K562 (cell line): Measurements from ENCODE around the gene DIP2C. TPM values are rescaled to one million over a fixed set of nuclear protein-coding genes. Genes with fewer than 3 reads are reported as not detected.

Source experiments
- ATAC-seq: fragments of 200-7000 bp; cut with Tn5 transposase; 3 replicates; pipeline ENCODE4 v1.9.1; 2020; ENCODE audit warnings: moderate library complexity
- BruUV-seq: library from RNA; stranded (reverse); fragments of 400-500 nt; replicated peaks from 2 replicates; lab custom pipeline; 2021; lab: Mats Ljungman, UMichigan
- CTCF ChIA-PET: fragments of 300-600 bp; formaldehyde crosslinking; extraction: SDS; loops from one replicate; lab custom pipeline; 2021; ENCODE audit warnings: low intra/inter-chr PET ratio; lab: Yijun Ruan, JAX
- POLR2A ChIA-PET: fragments of 300-600, 350-650 bp; sonication (Branson Sonifier 250); formaldehyde crosslinking; extraction: SDS; loops from one replicate; lab custom pipeline; 2021; ENCODE audit warnings: antibody characterized with exemption, inconsistent platforms; lab: Yijun Ruan, JAX
- DNase-seq, 4 experiments: peaks; one replicate each; pipeline versions ENCODE4 v3.0.0 to v3.0.0-alpha.2; 2011 to 2018; ENCODE audit warnings: low spot score in 3 of 4, mixed read lengths in 3 of 4; ENCODE audit errors: extremely low read depth in 1 of 4
- FAIRE-seq: peaks from 2 replicates; lab custom pipeline; 2011; peaks lifted over from hg19 to GRCh38; lab: Jason Lieb, UNC
- H2AFZ ChIP-seq: 2 replicates; pipeline ENCODE4 v1.6.0; 2011; ENCODE audit warnings: low read depth, low read length, control low read depth, inconsistent platforms
- H3K27ac ChIP-seq: fragments of 200-600 bp; 3 replicates; pipeline ENCODE4 v1.8.0; 2011; ENCODE audit warnings: low read depth, mild to moderate bottlenecking, control low read depth, inconsistent platforms, low read length, moderate library complexity, mixed read lengths; ENCODE audit errors: extremely low read depth
- H3K27me3 ChIP-seq, 2 experiments: fragments of 300-600 bp in 1 of 2; 2 replicates in 1 of 2; 3 replicates in 1 of 2; pipeline versions ENCODE4 v1.6.0 to v1.8.0; 2011; ENCODE audit warnings: inconsistent platforms in 2 of 2, low read length in 2 of 2, mild to moderate bottlenecking in 1 of 2, mixed read lengths in 1 of 2, moderate library complexity in 1 of 2; ENCODE audit not compliant: control insufficient read depth in 2 of 2, insufficient read depth in 2 of 2
- H3K36me3 ChIP-seq: fragments of 300-600 bp; 3 replicates; pipeline ENCODE4 v1.8.0; 2011; ENCODE audit warnings: mild to moderate bottlenecking, low read length, inconsistent platforms; ENCODE audit not compliant: control insufficient read depth, insufficient read depth
- H3K4me1 ChIP-seq, 2 experiments: fragments of 200-600 bp in 1 of 2; replicated peaks in 1 of 2; 2 replicates in 1 of 2; 3 replicates in 1 of 2; pipeline versions ENCODE4 v1.5.1 to v1.8.0; 2011; ENCODE audit warnings: inconsistent platforms in 2 of 2, low read length in 2 of 2, mild to moderate bottlenecking in 1 of 2, mixed read lengths in 1 of 2, moderate library complexity in 1 of 2; ENCODE audit not compliant: control insufficient read depth in 2 of 2, insufficient read depth in 2 of 2
- H3K4me2 ChIP-seq: 2 replicates; pipeline ENCODE4 v1.6.1; 2011; ENCODE audit warnings: low read length, control low read depth, inconsistent platforms, mixed read lengths; ENCODE audit not compliant: insufficient read depth
- H3K4me3 ChIP-seq: fragments of 200-600 bp; sonication (generic), shearing (Covaris generic); 2 replicates; pipeline ENCODE4 v1.5.1; 2016; ENCODE audit warnings: control low read depth, inconsistent platforms
- H3K79me2 ChIP-seq: fragments of 200-600 bp; 3 replicates; pipeline ENCODE4 v1.8.0; 2011; ENCODE audit warnings: low read length, inconsistent platforms; ENCODE audit not compliant: control insufficient read depth, insufficient read depth
- H3K9ac ChIP-seq, 2 experiments: 2 replicates each; pipeline versions ENCODE4 v1.6.0 to v1.6.1; 2011; ENCODE audit warnings: low read depth in 2 of 2, low read length in 2 of 2, control low read depth in 1 of 2, inconsistent platforms in 1 of 2, mild to moderate bottlenecking in 1 of 2, mixed read lengths in 1 of 2; ENCODE audit not compliant: insufficient read depth in 1 of 2
- H3K9me1 ChIP-seq: one replicate; pipeline ENCODE4 v1.6.0; 2011; ENCODE audit warnings: inconsistent platforms, mild to moderate bottlenecking, low read length, moderate library complexity; ENCODE audit not compliant: control insufficient read depth, insufficient read depth
- H3K9me3 ChIP-seq: replicated peaks from 2 replicates; pipeline ENCODE4 v1.5.1; 2011; ENCODE audit warnings: low read depth, low read length, inconsistent platforms; ENCODE audit not compliant: control insufficient read depth, insufficient read depth
- H4K20me1 ChIP-seq: replicated peaks from 2 replicates; pipeline ENCODE4 v1.6.1; 2011; ENCODE audit warnings: low read length, inconsistent platforms, mixed read lengths; ENCODE audit not compliant: control insufficient read depth, insufficient read depth
- BRF1 ChIP-seq: IDR thresholded peaks from 3 replicates; pipeline ENCODE4 v1.6.1; 2011; ENCODE audit warnings: borderline replicate concordance, mild to moderate bottlenecking; ENCODE audit not compliant: insufficient read length; ENCODE audit errors: extremely low read depth
- COPS2 ChIP-seq: fragments of 450-650 bp; conservative IDR thresholded peaks from 2 replicates; pipeline ENCODE4 v1.6.1; 2016; ENCODE audit warnings: mild to moderate bottlenecking, moderate library complexity
- CREB3 ChIP-seq: fragments of 450-650 bp; conservative IDR thresholded peaks from 2 replicates; pipeline ENCODE4 v1.6.1; 2016; ENCODE audit warnings: missing genetic modification characterization, low read depth, mild to moderate bottlenecking, missing compliant biosample characterization, moderate library complexity
- CREBBP ChIP-seq: IDR thresholded peaks from one replicate; pipeline ENCODE4 v1.6.1; 2012; ENCODE audit warnings: low read depth, mild to moderate bottlenecking, control low read depth, inconsistent platforms, low read length
- GABPA ChIP-seq: fragments of 200-800 bp; sonication (Bioruptor generic); conservative IDR thresholded peaks from 2 replicates; pipeline ENCODE4 v1.6.1; 2016; ENCODE audit warnings: low read depth, missing genetic modification characterization, missing compliant biosample characterization
- GTF2E2 ChIP-seq: fragments of 200-800 bp; sonication (Bioruptor generic); IDR thresholded peaks from 2 replicates; pipeline ENCODE4 v1.6.1; 2016; ENCODE audit warnings: missing genetic modification characterization, missing compliant biosample characterization
- HOMEZ ChIP-seq: fragments of 250-450 bp; sonication (Bioruptor Pico); IDR thresholded peaks from 2 replicates; pipeline ENCODE4 v1.4.0; 2020; ENCODE audit warnings: mild to moderate bottlenecking, moderate library complexity
- KHSRP ChIP-seq: fragments of 450-650 bp; IDR thresholded peaks from 2 replicates; pipeline ENCODE4 v1.6.1; 2017
- MCM3 ChIP-seq: fragments of 450-650 bp; IDR thresholded peaks from 2 replicates; pipeline ENCODE4 v1.6.1; 2016
- MCM5 ChIP-seq: fragments of 450-650 bp; IDR thresholded peaks from 2 replicates; pipeline ENCODE4 v1.6.1; 2016; ENCODE audit warnings: low read depth
- MITF ChIP-seq: IDR thresholded peaks from 2 replicates; pipeline ENCODE4 v1.6.1; 2014; ENCODE audit warnings: antibody characterized with exemption
- MYNN ChIP-seq, 2 experiments: sonication (generic); formaldehyde crosslinking in 1 of 2; IDR thresholded peaks; 2 replicates each; pipeline versions ENCODE4 v1.5.0 to v1.6.1; 2016 to 2020; ENCODE audit warnings: antibody characterized with exemption in 1 of 2, missing genetic modification reagents in 1 of 2
- NCOA4 ChIP-seq: fragments of 450-650 bp; IDR thresholded peaks from 2 replicates; pipeline ENCODE4 v1.6.1; 2018; ENCODE audit warnings: mild to moderate bottlenecking; ENCODE audit not compliant: partially characterized antibody
- PREB ChIP-seq: sonication (generic); formaldehyde crosslinking; IDR thresholded peaks from 2 replicates; pipeline ENCODE4 v1.8.1; 2023; ENCODE audit warnings: mild to moderate bottlenecking, missing genetic modification reagents
- RBM15 ChIP-seq: fragments of 200-400 bp; formaldehyde crosslinking; IDR thresholded peaks from 2 replicates; pipeline ENCODE4 v1.6.1; 2018; ENCODE audit warnings: mild to moderate bottlenecking, low read length, moderate library complexity; ENCODE audit not compliant: insufficient read depth
- SRSF9 ChIP-seq: fragments of 200-400 bp; formaldehyde crosslinking; IDR thresholded peaks from 2 replicates; pipeline ENCODE4 v1.6.1; 2017; ENCODE audit warnings: low read depth, low read length, borderline replicate concordance
- TARDBP ChIP-seq: fragments of 450-650 bp; IDR thresholded peaks from 2 replicates; pipeline ENCODE4 v1.6.1; 2016
- TBL1XR1 ChIP-seq, 2 experiments: IDR thresholded peaks; 2 replicates each; pipeline ENCODE4 v1.6.1; 2012; ENCODE audit warnings: improper control_type of control experiment in 2 of 2, low read length in 2 of 2, mild to moderate bottlenecking in 1 of 2
- WGBS: fragments of 100-300 bp; shearing (Covaris generic); methylation state at CpG from one replicate; pipeline ENCODE4 v1.1.6; 2016; ENCODE audit warnings: low coverage, mixed read lengths; ENCODE audit not compliant: insufficient coverage; ENCODE audit errors: missing lambda C conversion rate; 5-methylcytosine and 5-hydroxymethylcytosine counted together
- in situ Hi-C: fragments of 300-500 bp; cut with MboI; formaldehyde crosslinking; loops from 4 replicates; pipeline ENCODE4 v1.15.0; 2018; ENCODE audit warnings: inconsistent platforms, mixed read lengths
- intact Hi-C: fragments of 100-400 bp; cut with micrococcal nuclease; formaldehyde crosslinking; loops from 2 replicates; pipeline ENCODE4 v1.14.2; 2022
- polyA plus RNA-seq, 8 experiments: library from polyadenylated mRNA; depleted of rRNA in 4 of 8; stranded (reverse) in 5 of 8; unstranded in 3 of 8; fragments of >200 nt; fragmentation: Nextera tagmentation in 2 of 8; fragmentation: Illumina TruSeq in 1 of 8; extraction: Ambion mirVana in 2 of 8; extraction: Trizol in 1 of 8; gene quantifications; 2 replicates each; pipeline versions ENCODE4 v1.2.1 to v1.2.3, GENCODE V29; 2011 to 2014; ENCODE audit warnings: inconsistent platforms in 1 of 8, missing spikeins in 1 of 8
- total RNA-seq, 7 experiments: library from RNA; depleted of rRNA in 6 of 7; stranded (reverse); fragments of >200 nt in 6 of 7; fragmentation: Illumina TruSeq in 2 of 7; extraction: Trizol in 2 of 7; gene quantifications; 2 replicates each; pipeline versions ENCODE4 v1.2.1 to v1.2.3, GENCODE V29; 2011 to 2021; ENCODE audit warnings: low replicate concordance in 1 of 7

DIP2C gene
- total and polyA plus RNA-seq, 9 of the 15 experiments (the other 6 are each of a cell fraction or from before 2014, with no cell fraction given), result 0.01 TPM; not detected in 8

- TF ChIP-seq KHSRP (no peak), GABPA (tag) (no peak), BRF1 (no peak), MYNN (IDR thresholded peaks at IDR 0.05) (no peak), MYNN (CRISPR knock-in tag; IDR thresholded peaks at IDR 0.05) (no peak), PREB (CRISPR knock-in tag) (no peak), MITF (no peak), TARDBP (no peak), COPS2 (no peak), NCOA4 (no peak), MCM5 (no peak), RBM15 (no peak)
Measured at GRCh38 chr10:232878-233277, 456.6 kb downstream of the DIP2C start (continued).

- intact Hi-C loops, result no loop called here
- FAIRE-seq (no peak), ATAC-seq (no peak), DNase-seq (no peak)
- Histone ChIP-seq H3K79me2 (no peaks in the 10 kb centered on the region), H3K27ac (no peak overlapping the region), H3K9ac (no peak overlapping the region), H3K36me3 (no peaks in the 10 kb centered on the region), H2AFZ (no peak overlapping the region), H4K20me1 (no peaks in the 10 kb centered on the region), H3K4me2 (no peak overlapping the region), H3K9me3 (no peaks in the 10 kb centered on the region), H3K4me3 (no peak overlapping the region), H3K9me1 (no peaks in the 10 kb centered on the region), H3K27me3 (no peaks in the 10 kb centered on the region), H3K4me1 (no peaks in the 10 kb centered on the region)
- BruUV-seq, result no TSS peak
- WGBS, result 86% methylated on average over 3 of the region's 3 CpGs
- in situ Hi-C loops, result no loop called here
- ChIA-PET CTCF (no interaction called here), POLR2A (no interaction called here)
- no peak for TF ChIP-seq TBL1XR1 (IDR thresholded peaks at IDR 0.05; ENCODE audit: low read length in 2 of 2)
- no peak for TF ChIP-seq CREB3
- no peak for TF ChIP-seq CREBBP
- TF ChIP-seq HOMEZ (CRISPR knock-in tag), result no peak
- no peak for TF ChIP-seq MCM3
- no peak for TF ChIP-seq GTF2E2
- TF ChIP-seq SRSF9, result no peak
Measured at GRCh38 chr10:232061-232460, 457.4 kb downstream of the DIP2C start.
